ENCODE data around the gene COL15A1.
A peak's percentile ranks its signal among the peaks of the same experiment; 100 is the strongest.
"Not testable (repeated sequence)": the region's sequence is repeated elsewhere in the genome, so short reads cannot be mapped to it uniquely, and the experiment has no call there.

Gene COL15A1

GRCh38 chr9:99079542-99079941 is 135.8 kb downstream of the COL15A1 start:
- no peak for DNase-seq (ENCODE audit: low read depth in 2 of 2)

- no peak for DNase-seq (ENCODE audit: low read depth in 2 of 2)
Observed at GRCh38 chr9:99083051-99083450, 139.3 kb downstream of the COL15A1 start.

DNA sequence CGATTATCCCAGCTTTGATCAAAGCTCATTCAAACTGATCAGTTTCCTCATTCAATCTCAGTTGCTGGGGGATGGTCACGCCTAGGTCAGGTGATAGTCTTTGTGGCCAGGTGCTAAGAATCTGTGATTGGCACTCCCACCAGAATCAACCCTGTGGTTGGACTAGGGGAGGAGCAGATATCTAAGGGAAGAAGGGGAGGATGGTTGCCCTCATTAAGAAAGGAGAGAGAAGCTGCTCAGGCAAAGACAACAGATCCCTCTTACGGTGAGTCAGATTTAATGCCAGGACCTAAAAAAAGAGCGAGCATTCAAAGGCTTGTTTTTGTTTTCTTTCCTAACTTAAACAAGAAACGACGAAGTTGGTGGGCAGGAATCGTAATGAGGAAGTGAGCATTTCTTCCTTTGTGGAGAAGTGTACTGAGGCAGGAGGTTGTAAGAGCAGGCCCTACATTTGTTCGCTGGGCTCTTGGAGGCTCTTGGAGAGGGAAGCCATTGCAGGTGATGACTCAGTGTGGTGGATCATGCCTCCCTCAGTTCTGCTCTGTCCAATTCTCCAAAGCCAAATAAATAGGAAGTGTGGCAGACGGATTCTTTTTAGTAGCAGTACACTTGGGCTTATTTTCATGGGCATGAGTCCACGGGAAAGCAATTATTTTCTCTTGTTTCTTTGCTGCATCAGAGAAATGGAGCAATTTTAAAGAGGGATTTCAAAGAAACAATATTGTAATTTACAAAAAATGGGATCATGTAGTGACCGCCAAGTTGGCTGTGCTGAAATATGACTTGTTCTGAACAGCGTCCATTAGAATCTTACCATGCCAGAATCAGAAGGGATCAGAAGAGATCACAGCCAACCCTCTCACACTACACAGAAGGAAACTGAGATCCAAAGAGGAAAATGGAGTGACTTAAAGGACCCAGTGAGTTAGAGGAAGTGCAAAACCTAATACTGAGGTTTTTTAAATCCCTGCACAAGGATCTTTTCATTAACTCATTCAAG is 142.5 kb downstream of the COL15A1 start:
- DNase-seq (ENCODE audit: low read depth in 2 of 2) = no peak

DNA sequence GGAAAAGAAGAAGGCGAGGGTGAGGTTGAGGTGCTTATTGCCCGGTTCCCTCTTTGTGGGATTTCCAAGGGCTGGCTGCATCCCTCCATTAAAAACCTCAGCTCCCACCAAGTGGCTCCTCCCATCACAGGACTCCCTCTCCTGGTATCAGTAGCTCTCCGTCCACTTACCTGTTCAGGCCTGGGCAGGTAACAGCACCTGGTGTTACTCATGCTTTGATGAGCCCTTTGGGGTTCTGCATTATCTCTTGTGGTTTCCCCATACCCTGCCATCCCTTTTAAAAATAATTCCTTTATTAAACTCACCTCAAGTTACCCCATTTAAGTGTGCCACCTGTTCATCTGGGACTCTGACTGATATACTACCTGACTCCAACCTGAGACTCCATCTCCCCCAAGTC is 143.8 kb downstream of the COL15A1 start:
- DNase-seq (ENCODE audit: low read depth in 2 of 2) = no peak

DNA sequence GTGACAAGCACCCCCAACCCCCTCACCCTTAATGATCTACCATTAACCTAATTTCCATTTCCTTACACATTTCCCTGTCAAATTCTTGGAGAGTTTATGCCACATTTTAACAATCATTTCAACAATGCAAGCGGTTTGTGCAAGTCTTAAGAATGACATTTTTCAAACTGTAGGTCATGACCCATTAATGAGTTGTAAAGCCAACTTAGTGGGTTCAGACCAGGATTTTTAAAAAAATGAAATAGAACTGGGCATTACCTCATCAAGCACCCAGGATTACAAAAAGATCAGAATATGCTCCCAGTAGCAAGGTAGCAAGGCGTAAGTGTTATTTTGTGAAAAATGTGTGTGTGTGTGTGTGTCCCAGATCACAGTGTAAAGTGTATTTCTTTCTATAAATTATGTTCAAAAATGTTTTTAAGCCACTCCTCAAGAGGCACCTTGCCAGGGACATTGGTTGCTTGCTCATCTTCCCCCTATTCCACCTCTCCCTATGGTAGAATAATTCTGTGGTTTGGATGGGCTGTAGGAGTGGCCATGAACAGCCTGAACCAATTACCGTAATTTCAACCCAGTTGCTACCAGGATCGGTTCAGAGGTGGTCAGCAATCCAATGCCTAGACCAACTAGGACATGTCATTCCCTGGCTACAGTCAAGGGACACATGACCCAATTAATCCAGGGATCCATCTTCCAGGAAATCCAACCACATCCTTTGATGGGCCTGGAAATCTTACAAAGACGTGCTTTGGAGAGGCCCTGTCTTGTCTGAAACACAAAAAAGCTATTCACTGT is 146.8 kb downstream of the COL15A1 start:
- DNase-seq (ENCODE audit: low read depth in 2 of 2) = no peak

DNA sequence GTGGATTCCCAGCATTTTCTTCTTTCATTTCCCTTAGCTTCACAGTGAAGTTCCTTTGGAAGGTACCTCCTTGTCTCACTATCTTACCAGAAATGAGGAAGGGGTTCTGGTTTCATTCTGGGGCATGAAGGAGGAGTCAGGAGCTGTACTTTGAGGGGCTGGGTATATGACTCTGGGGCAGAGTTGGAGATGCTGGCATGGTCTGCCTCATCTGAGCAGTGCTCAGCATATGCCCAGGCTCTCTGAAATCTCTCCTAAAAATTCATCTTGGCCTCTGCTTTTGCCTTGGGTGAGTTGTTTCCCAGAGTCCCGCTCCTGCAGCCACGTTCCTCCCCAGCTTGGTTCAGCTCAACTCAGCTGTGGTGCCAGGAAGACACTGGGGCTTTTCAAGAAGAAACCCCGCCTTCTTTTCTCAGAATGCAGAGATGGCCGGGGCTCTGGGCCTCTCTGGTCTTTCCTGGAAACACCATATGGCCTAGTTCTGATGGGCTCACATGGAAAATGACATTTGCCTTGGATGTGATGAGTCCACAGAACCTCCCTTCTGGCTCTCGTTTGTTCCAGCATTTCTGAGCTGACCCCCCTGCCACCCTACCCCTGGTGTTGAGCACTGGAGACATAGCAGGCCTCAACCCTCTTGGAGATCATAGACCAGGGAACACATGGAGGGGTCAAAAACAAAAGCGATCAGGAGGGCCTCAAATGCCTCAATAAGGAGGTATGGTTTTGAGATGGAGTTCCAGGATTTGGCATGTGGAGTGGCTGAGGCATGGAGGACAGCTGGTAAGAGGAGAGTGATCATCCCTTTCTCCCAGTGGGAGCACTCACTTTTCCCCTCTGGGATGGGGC is 149.2 kb downstream of the COL15A1 start:
- DNase-seq (ENCODE audit: low read depth in 2 of 2) = no peak

GRCh38 chr9:99093492-99093791 is 149.7 kb downstream of the COL15A1 start:
- no peak for DNase-seq (ENCODE audit: low read depth in 2 of 2)

- no peak for DNase-seq (ENCODE audit: low read depth in 2 of 2)
Observed at GRCh38 chr9:99095565-99095964, 151.9 kb downstream of the COL15A1 start.

- no peak for DNase-seq (ENCODE audit: low read depth in 2 of 2)
Observed at GRCh38 chr9:99096409-99096808, 152.7 kb downstream of the COL15A1 start.

- DNase-seq (ENCODE audit: low read depth in 2 of 2) = not testable (repeated sequence)
Observed at GRCh38 chr9:99099806-99100585, 156.3 kb downstream of the COL15A1 start.

- DNase-seq (ENCODE audit: low read depth in 2 of 2) = no peak
Observed at GRCh38 chr9:99101271-99101670, 157.6 kb downstream of the COL15A1 start.

GRCh38 chr9:99101812-99102211 is 158.1 kb downstream of the COL15A1 start:
- DNase-seq (ENCODE audit: low read depth in 2 of 2) = no peak

DNA sequence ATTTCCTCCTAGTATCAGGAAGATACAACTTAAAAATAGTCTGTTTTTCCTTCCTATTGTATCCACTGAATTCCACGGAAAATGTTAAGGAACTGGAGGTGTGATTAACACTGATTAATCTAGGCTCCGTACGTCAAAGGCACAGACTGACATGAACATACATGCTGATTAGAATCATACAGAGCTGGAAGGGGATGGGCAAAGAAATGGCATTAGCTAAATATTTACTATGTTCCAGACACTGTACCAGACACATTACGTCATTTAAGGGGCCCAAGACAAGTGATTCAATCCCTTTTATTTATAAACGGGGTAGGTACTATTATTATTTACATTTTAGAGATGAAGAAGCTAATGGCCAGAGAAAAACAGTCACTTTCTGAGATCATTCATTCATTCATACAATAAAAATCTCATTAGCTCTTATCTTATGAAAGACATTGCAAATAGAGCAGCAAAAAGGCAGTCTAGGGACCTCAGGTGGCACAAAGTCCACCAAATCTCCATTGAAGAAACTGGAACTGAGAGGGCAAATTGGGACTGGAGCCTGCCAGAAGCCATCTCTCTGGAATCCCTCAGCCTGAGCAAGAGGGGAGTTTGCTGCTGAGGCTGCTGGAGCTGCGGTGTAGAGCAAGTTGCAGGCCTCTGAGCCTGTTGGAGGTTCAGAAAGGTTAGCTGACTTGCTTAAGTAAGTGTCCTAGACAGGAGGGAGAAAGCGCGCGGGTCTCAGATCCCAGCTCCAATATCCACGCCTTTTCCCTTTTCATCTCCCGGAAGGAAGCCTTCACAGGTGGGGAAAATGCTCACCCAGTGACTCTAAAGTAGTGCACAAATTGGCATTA is 159.6 kb downstream of the COL15A1 start:
- DNase-seq (ENCODE audit: low read depth in 2 of 2) = no peak

DNA sequence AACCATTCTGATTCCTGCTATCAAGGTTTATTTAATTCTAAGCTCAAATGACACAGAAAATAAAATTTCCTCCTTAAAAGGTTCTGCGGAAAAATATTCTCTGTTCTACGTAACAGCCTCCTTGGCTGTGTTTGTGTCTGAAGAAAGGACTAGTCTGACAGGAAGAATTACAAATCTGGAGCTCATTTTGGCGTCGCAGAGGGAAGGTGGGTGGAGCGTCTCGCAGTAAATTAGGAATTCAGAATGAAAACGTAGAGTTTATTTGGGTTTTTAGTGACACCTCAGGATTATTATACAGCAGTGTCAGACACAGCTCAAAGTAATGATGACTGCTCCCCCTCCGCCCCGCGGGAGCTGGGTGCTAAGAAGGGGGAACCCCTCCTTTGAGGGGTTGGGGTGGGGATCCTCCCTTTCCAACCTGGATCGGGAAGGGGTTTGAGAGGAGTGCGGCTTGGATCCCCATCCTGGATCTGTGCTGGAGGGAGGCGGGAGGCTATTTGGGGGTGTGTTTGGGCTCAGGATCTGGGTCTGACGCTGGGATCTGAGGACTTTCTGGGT is 160.3 kb downstream of the COL15A1 start:
- no peak for DNase-seq (ENCODE audit: low read depth in 2 of 2)

DNA sequence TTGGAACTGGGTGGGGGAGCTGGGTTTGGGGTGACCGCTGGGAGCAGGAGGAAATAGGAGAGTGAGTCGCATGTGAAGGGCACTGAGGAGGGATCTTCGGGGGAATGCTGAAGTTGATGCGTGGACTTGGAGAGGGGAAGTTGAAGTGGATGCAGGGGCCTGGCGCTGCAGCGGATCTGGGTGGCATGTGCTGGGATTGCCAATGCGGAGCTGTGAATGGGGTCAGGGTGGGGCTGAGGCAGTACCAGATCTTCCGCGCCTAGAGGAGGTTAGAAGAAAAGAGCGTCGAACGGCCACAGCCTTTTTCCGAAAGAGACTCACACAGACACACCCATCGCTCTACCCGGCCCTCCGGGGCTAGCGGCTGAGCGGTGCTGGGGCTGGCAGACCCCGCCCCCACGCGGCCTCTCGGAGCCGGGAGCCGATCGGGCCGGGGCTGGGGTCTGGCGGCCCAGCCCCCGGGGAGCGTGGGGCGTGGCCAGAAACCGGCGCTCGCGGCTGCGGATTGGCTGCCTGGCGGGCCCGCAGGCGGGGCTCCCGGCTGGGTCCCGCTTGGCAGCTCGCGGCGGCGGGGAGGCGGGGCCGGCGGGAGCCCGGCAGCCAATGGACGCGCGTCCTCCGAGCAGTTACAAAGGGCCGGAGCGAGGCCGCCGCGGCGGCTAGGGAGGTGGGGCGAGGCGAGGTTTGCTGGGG is 160.9 kb downstream of the COL15A1 start, which contains the start of gene TGFBR1:
TGFBR1 (plus strand) TSS at position 655 of the 693 bp plus-strand sequence. CDS start 93 bp downstream, outside the sequence.
- peak; percentile 80 to 86 for DNase-seq (ENCODE audit: low read depth in 2 of 2)

- peak in 1 of 2 donors; percentile 21 for DNase-seq (ENCODE audit: low read depth in 2 of 2)
Observed at GRCh38 chr9:99105152-99106043, 161.7 kb downstream of the COL15A1 start.

DNA sequence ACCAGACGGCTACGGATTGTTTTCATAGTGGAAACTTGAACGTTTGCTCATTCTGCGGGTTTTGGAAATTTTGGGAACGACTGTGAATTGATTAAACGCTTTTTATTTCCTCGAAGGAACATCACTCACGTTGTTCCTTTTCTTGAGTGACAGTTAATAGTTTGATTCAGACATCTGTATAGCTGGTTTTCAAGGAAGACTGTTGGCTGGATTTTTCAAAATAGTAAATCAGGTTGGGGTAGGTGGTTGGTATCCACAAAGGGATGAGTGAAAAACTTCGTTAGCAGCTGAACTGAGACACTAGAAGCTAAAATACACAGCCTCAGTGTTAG is 162.3 kb downstream of the COL15A1 start:
- no peak for DNase-seq (ENCODE audit: low read depth in 2 of 2)

- DNase-seq (ENCODE audit: low read depth in 2 of 2) = no peak
Observed at GRCh38 chr9:99107421-99107820, 163.7 kb downstream of the COL15A1 start.
